Nephron (organoid): ENCODE measurements around the gene ANGPTL3.

Source experiments
- H3K27ac Mint-ChIP-seq, 3 experiments: 2 replicates each; pipeline ENCODE4 v1.8.0; 2020; ENCODE audit warnings: mixed read lengths in 3 of 3, mild to moderate bottlenecking in 2 of 3, moderate library complexity in 1 of 3
- H3K27me3 Mint-ChIP-seq: 2 replicates; pipeline ENCODE4 v1.8.0; 2021; ENCODE audit warnings: low read depth, mild to moderate bottlenecking, moderate library complexity, mixed read lengths
- H3K36me3 Mint-ChIP-seq: 2 replicates; pipeline ENCODE4 v1.8.0; 2020; ENCODE audit warnings: low read depth, mixed read lengths
- H3K4me1 Mint-ChIP-seq: 2 replicates; pipeline ENCODE4 v1.8.0; 2020; ENCODE audit warnings: mixed read lengths
- H3K4me3 Mint-ChIP-seq, 3 experiments: 2 replicates each; pipeline ENCODE4 v1.8.0; 2020; ENCODE audit warnings: mild to moderate bottlenecking in 3 of 3, mixed read lengths in 3 of 3, moderate library complexity in 2 of 3
- H3K9me3 Mint-ChIP-seq: 2 replicates; pipeline ENCODE4 v1.8.0; 2020; ENCODE audit warnings: mixed read lengths
- CTCF ChIP-seq, 3 experiments: fragments of 200-600 bp; sonication (generic); IDR thresholded peaks; one replicate each; pipeline ENCODE4 v1.5.0; 2021; ENCODE audit warnings: antibody characterized with exemption in 3 of 3; ENCODE audit not compliant: unreplicated experiment in 3 of 3

ANGPTL3 gene

DNA sequence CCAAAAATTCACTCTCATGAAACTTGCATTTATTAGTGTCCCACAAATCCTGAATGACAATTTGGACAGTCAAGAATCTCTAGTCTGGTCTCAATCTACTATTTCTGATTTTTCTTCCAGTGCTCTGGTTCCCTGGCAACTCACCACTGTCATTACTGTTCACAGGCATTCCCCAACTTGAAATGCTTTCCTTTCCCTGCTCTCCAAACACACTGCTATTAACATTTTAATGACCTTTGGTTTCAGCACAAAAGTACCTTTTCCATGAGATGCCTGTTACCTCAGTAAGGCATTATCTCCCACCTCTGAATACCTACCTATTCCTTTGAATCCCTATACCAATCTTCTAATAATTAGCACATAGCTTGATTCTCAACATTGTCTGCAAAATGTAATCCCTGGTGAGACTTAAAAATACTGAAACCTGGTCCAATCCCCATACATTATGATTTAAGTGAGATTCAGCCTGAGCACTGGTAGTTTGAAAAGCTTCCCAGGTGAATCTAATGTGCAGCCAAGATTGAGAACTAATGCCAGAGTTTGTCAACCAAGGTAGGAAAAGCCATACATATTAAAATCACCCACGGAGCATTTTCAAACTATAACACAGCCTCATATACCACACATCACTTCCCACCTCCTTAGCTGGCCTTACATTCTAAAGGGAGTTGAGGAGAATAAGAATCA lies 11.7 kb upstream of the ANGPTL3 start:
- H3K4me1 Mint-ChIP-seq = no peaks in the 10 kb centered on the region

GRCh38 chr1:62588000-62588399 lies 9.3 kb upstream of the ANGPTL3 start:
- Mint-ChIP-seq H3K4me3 (no peak overlapping the region), H3K9me3 (no peaks in the 10 kb centered on the region), H3K27me3 (no peaks in the 10 kb centered on the region), H3K27ac (no peak overlapping the region), H3K4me1 (no peaks in the 10 kb centered on the region), H3K36me3 (peaks cover 46% of the 10 kb centered on the region)
- no peak for TF ChIP-seq CTCF (IDR thresholded peaks at IDR 0.05; ENCODE audit: unreplicated experiment in 3 of 3)

More for the DNA sequence above, 11.7 kb upstream of the ANGPTL3 start:
- no peak overlapping the region for H3K4me3 Mint-ChIP-seq
- peak overlapping the region in 2 of 3 experiments; percentile 38 to 59 for H3K27ac Mint-ChIP-seq
- peaks cover 60% of the 10 kb centered on the region for H3K36me3 Mint-ChIP-seq
- H3K9me3 Mint-ChIP-seq = no peaks in the 10 kb centered on the region
- no peaks in the 10 kb centered on the region for H3K27me3 Mint-ChIP-seq
- no peak for TF ChIP-seq CTCF (IDR thresholded peaks at IDR 0.05; ENCODE audit: unreplicated experiment in 3 of 3)

- Mint-ChIP-seq H3K4me3 (no peak overlapping the region), H3K27ac (no peak overlapping the region), H3K36me3 (peaks cover 44% of the 10 kb centered on the region), H3K27me3 (no peaks in the 10 kb centered on the region), H3K9me3 (no peaks in the 10 kb centered on the region), H3K4me1 (no peaks in the 10 kb centered on the region)
- TF ChIP-seq CTCF (IDR thresholded peaks at IDR 0.05; ENCODE audit: unreplicated experiment in 3 of 3) = no peak
Measured at GRCh38 chr1:62589321-62589720, 8.0 kb upstream of the ANGPTL3 start.

GRCh38 chr1:62590255-62590969 lies 6.9 kb upstream of the ANGPTL3 start:
- Mint-ChIP-seq H3K27ac (peak overlapping the region; percentile 24 to 79 (median 31)), H3K9me3 (no peaks in the 10 kb centered on the region)

GRCh38 chr1:62590970-62591368 lies 6.4 kb upstream of the ANGPTL3 start:
- peak overlapping the region in 1 of 3 experiments; percentile 79 for H3K27ac Mint-ChIP-seq
- peaks cover 29% of the 10 kb centered on the region for H3K36me3 Mint-ChIP-seq
- no peak for TF ChIP-seq CTCF (IDR thresholded peaks at IDR 0.05; ENCODE audit: unreplicated experiment in 3 of 3)
- no peaks in the 10 kb centered on the region for H3K27me3 Mint-ChIP-seq
- H3K9me3 Mint-ChIP-seq = no peaks in the 10 kb centered on the region
- H3K4me3 Mint-ChIP-seq = no peak overlapping the region
- H3K4me1 Mint-ChIP-seq = no peaks in the 10 kb centered on the region

More at GRCh38 chr1:62590255-62590969, 6.9 kb upstream of the ANGPTL3 start:
- Mint-ChIP-seq H3K27me3 (no peaks in the 10 kb centered on the region), H3K4me3 (no peak overlapping the region), H3K36me3 (peaks cover 34% of the 10 kb centered on the region), H3K4me1 (no peaks in the 10 kb centered on the region)
- TF ChIP-seq CTCF (IDR thresholded peaks at IDR 0.05; ENCODE audit: unreplicated experiment in 3 of 3) = no peak
